GM18511 (cell line): Measurements from ENCODE around the gene PHLDB2.
A peak's percentile ranks its signal among the peaks of the same experiment; 100 is the strongest.

Experiments used
- ATAC-seq: cut with Tn5 transposase; IDR thresholded peaks from one replicate; pipeline ENCODE4 v1.9.1; 2021; ENCODE audit warnings: mild to moderate bottlenecking, moderate library complexity; ENCODE audit not compliant: unreplicated experiment

The PHLDB2 gene

DNA sequence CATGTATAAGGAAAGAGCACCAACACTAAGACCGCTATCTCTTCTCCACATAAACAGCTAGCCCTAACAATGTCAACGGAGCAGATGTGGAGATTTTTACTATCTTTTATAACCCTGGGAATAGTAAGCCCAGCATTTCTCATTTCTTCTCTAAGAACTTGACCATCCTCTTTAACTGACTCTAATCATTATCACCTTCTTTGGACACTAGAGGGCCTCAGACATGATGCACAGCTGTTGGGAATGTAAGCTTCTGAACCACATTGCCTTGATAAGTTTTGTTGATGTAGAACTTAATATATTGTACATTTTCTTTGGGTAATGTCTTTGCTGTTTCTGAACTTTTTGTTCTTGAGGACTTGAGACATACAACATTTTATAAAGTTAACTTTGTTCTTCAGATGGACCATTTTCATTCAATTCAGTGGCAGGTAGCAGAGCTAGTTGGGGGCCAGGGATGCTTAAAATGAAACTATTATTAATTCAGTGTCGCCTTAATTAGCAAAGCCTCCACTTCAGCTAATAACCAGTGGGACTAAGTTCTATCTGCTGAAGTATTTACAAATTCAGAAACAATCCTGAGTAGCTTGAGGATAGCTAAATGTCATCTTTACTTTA is 130.1 kb downstream of the PHLDB2 start:
- peak; percentile 97 for ATAC-seq

GRCh38 chr3:111993038-111993437 is 134.0 kb downstream of the PHLDB2 start:
- no peak for ATAC-seq

DNA sequence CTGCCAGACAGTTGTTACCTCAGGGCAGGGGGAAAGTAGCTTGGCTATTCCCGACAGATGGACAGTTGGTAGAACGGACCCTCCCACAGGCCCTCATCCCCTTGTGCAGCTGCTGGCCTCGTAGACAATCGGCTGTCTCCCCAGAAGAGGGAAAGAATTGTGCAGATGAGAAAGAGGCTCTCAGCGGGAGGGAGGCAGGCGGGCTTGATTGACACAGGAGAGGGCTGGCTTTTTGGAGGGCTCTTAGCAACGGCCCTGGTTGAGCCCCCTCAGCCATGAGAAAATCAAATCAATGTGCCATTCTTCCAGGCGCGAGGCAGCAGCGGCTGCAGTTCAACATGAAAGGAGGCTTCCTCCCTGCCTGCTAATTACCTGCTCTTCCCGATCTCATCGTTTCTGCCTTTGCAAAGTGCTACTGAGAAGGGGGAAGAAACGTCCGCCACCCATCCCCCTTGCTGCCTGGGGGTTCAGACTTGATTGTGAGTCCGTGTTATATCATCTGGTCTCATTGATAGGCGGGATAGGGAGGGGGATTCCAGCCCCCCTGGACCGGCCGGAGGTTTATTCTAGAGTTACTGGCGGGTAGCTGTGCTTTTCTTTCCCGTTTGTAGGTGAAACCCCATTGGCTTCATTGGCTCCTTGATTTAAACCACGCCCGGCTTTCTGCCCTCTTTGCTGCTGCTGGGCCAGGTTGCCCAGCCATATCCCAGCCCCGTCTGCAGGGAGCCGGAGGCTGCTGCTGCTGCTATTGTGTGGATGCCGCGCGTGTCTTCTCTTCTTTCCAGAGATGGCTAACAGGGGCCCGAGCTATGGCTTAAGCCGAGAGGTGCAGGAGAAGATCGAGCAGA is 139.8 kb downstream of the PHLDB2 start, which contains the start of gene TAGLN3:
Gene TAGLN3, plus strand, starts transcription at position 287 of the 848 bp plus-strand sequence. Its CDS starts 501 bp downstream, at position 788.
- peak; percentile 63 for ATAC-seq

- no peak for ATAC-seq
Measured at GRCh38 chr3:111999484-112000324, 140.6 kb downstream of the PHLDB2 start.

GRCh38 chr3:112000367-112000771 is 141.3 kb downstream of the PHLDB2 start:
- ATAC-seq, result no peak

- ATAC-seq, result no peak
Measured at GRCh38 chr3:112000966-112001365, 141.9 kb downstream of the PHLDB2 start.

DNA sequence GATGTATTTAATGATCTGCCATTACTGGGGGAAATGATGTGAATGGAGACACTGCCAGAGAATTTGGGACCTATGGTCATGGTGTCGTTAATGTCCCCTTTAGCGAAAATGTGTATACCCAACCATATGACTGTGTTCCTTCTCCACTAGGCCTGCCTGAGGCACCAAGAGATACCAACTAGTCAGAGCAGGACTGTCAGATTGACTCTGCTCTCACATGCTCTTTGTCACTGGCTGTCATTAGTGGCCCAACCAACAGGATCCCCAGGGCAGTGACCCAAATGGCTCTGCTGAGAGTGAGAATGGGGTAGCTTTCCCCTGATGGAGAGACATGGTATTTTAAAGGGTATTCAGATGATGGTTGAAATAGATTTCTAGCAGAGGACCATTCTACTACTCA is 142.5 kb downstream of the PHLDB2 start:
- no peak for ATAC-seq

DNA sequence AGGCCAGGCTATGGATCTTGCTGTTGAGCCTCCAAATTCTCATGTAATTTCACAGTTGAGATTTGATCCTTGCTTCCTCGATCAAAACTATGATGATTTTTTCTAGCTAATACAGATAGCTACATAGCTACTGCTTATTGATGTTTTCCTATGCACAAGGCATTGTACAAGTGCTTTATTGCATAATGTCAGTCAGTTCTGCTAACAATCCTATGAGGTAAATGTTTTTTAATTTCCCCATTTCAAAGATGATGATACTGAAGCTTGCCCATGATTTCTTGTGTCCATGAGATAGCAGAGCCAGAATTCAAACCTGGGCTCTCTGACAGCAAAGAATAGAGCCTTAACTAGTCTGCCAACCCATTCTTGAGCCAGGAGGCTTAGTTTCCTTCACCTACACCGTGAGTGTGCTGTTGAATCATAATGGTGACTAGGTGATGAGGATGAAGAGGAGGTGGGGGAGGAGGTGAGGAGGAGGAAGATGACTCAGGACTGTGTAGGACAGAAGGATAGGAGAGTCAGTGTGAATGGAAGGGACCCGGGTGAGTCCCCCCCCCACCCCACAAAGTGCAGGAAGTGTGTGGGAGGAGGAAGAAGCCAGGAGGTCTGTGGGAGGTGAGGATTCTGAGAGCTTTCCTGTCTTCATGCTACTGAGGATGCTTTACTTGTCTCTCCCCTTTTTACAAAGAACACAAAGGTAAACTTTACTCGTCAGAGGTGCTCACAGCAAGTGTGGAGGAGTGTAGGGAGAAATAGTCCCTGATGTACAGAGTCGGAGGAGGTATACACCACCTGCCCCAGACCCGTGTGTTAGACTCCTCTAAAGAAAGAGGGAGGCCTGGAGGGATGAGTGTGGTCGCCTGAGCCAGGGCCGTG is 143.3 kb downstream of the PHLDB2 start:
- ATAC-seq, result no peak

GRCh38 chr3:112003321-112004080 is 144.4 kb downstream of the PHLDB2 start:
- ATAC-seq, result no peak

DNA sequence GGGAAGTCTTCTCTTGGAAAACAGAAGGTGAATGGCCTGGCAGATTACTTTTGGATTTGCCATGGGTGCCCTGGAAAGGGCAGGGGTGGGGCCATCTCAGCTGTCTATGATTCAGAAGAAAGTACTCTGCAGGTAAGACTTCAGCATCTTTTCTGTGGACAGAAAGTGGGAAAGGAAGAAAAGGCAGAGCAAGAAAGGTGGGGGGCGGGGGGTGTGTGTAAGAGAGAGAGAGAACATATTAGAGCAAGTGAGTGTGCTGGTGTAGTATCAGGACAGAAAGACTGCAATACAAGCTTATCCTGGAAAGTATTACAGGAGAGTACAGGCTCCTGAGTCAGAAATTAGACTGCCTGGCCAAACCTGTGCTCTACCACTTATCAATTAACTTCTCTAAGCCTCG is 145.1 kb downstream of the PHLDB2 start:
- ATAC-seq, result no peak

DNA sequence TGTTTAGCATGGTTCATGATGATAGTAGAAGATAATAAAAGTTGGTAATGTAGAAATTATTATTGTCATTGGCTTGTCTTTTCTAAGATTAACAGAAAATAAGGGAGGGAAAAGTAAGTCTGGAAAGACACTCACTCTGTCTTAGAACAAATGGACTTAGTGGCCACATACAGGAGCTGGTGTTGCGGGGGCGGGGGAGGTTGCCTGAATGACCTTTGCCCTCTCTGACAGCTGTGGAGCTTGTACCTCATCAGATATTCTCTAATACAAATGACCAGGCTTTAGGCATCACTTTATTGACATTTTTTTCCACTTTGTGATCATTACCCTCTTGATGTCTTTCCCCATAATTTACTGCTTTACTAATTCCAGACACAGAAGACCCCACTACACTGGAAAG is 145.6 kb downstream of the PHLDB2 start:
- no peak for ATAC-seq

DNA sequence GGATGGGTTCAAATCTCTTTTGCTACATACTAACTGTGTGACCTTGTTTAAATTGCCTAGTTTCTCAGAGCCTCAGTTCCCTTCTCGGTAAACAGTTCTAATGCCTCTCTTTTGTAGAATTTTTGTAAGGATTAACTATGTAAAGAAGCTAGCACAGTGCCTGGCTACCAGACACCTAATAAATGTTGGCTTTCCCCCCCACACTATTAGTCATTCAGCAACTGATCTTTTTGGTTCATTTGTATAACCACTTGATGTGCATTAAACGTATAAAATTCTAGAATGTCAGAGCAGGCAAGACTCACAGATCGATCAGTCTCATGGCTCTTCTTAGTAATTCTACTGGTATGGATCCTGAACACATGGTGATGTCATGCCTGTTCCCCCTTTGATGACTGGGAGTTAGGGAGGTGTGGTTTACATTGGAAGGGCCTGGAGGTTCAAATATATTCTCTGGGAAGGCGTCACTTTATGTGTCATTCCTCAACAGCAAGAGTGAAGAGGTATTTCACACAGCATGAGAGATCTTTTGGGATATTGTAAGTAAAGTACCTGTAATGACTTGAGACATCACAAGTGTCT is 146.1 kb downstream of the PHLDB2 start:
- ATAC-seq, result no peak

- ATAC-seq, result no peak
Measured at GRCh38 chr3:112007633-112008032, 148.6 kb downstream of the PHLDB2 start.

DNA sequence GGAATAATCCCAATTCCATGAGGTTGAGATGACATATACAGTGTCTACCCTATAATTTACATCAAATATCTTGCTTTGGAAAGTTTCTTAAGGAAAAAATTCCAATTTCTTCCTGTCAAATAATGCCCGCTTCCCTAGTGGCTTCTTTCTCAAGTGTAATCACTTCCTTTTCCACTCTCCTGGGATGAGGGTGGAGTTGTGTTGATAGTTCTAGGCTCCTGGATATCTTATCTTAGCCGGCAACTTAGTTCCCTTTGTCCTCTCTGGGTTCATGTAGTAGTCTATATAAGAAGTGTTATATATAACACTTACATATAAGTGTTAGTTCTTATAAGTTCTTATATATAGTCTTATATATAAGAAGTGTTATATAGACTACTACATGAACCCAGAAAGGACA is 150.6 kb downstream of the PHLDB2 start:
- no peak for ATAC-seq

- ATAC-seq, result no peak
Measured at GRCh38 chr3:112010636-112011035, 151.6 kb downstream of the PHLDB2 start.

- ATAC-seq, result no peak
Measured at GRCh38 chr3:112011376-112011940, 152.4 kb downstream of the PHLDB2 start.

DNA sequence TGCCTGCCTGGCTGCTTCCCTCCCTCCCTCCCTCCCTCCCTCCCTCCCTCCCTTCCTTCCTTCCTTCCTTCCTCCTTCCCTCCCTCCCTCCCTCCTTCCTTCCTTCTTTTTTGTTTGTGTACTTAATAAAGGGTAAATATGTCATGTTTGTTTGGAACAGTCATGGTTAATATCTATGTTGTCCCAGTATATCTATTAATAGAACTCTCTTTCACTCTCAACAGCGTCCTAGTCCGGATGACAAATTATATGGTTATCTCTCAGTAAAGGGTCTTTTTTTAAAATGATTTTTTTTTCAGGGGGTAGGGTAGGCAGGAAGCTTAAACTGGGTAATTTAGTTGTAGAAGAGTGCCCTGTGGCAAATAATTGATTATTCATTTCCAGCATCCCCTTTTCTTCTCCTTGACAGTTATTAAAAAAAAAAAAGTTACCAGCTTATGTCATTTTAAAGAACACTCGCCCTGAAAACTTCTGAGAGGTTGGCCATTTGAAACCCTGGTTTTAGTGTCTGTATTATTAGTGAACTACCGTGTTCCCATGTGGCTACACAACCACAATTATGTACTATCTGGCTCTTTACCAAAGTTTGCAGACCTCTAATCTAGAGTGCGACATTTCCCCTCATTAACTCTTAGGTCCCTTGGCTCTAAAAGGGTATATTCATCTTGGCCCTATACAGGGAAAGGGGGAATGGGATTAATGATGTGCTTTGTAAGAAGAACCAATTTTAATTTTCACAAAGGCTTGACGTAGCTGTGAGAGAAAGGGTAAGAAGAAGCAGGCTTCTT is 153.3 kb downstream of the PHLDB2 start:
- ATAC-seq, result no peak
